Mucosa of descending colon (tissue), 3 donors: Measurements from ENCODE around the gene CAMK4. TPM values are rescaled to one million over a fixed set of nuclear protein-coding genes. Genes with fewer than 3 reads are reported as not detected.

Source experiments
- ATAC-seq: fragments of 200-7000 bp; cut with Tn5 transposase; one replicate; pipeline ENCODE4 v1.9.1; 2020; ENCODE audit warnings: mild to moderate bottlenecking, moderate library complexity
- DNase-seq, 3 donors: peaks; one replicate each; pipeline ENCODE4 v3.0.0-alpha.2; 2020
- H3K36me3 ChIP-seq: fragments of 200-600 bp; one replicate; pipeline ENCODE4 v1.8.0; 2021; ENCODE audit warnings: low read depth, mild to moderate bottlenecking
- H3K4me1 ChIP-seq: fragments of 200-600 bp; one replicate; pipeline ENCODE4 v1.8.0; 2021; ENCODE audit warnings: low read depth, mild to moderate bottlenecking
- H3K4me3 ChIP-seq: fragments of 200-600 bp; one replicate; pipeline ENCODE4 v1.8.0; 2021; ENCODE audit warnings: mild to moderate bottlenecking
- H3K9me3 ChIP-seq: fragments of 200-600 bp; one replicate; pipeline ENCODE4 v1.8.0; 2021; ENCODE audit warnings: mild to moderate bottlenecking
- intact Hi-C, 2 donors: fragments of 100-400 bp; cut with DNase I in 1 of 2; cut with micrococcal nuclease in 1 of 2; formaldehyde crosslinking; loops; one replicate each; pipeline versions ENCODE4 v1.11.0 to v1.11.1; 2022; cut with DNase I, micrococcal nuclease
- total RNA-seq, 3 donors: library from RNA; stranded (reverse); fragmentation: NEBNext Ultra II Directional in 2 of 3; extraction: Animal tissue kit (Norgen Biotek cat#: 25700) in 2 of 3; gene quantifications; one replicate each; pipeline versions ENCODE4 v1.2.1 to v1.2.4, GENCODE V29; 2021 to 2023
- TF ChIP-seq, protein P1 (sequence below): fragments of 200-600 bp; IDR thresholded peaks from one replicate; pipeline ENCODE4 v1.8.0; 2022; ENCODE audit warnings: antibody characterized with exemption, mild to moderate bottlenecking
- donor health status: DM: no; HTN: no; CAD: no; lungs with moderate emphysema.
- donor health status: DM: no; HTN: no; CAD: no.
- donor health status: DM: no; HTN: yes; CAD: no.

CAMK4 gene
- total RNA-seq, 3 donors from 2014 or later: 2.0 to 5.5 (median 4.0) TPM

DNA sequence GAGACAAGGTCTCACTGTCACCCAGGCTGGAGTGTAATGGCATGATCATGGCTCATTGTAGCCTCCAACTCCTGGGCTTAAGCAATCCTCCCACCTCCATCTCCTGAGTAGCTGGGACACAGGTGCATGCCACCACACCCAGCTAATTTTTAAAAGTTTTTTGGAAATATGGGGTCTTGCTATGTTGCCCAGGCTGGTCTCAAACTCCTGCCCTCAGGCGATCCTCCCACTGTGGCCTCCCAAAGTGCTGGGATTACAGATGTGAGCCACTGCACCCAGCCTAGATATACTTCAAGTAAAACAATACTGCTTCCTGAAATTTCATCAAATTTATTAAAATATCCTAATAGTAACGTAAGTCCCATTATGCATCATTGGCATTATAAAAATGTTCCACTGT, 254.7 kb downstream of the CAMK4 start:
- TF ChIP-seq, protein P1, sequence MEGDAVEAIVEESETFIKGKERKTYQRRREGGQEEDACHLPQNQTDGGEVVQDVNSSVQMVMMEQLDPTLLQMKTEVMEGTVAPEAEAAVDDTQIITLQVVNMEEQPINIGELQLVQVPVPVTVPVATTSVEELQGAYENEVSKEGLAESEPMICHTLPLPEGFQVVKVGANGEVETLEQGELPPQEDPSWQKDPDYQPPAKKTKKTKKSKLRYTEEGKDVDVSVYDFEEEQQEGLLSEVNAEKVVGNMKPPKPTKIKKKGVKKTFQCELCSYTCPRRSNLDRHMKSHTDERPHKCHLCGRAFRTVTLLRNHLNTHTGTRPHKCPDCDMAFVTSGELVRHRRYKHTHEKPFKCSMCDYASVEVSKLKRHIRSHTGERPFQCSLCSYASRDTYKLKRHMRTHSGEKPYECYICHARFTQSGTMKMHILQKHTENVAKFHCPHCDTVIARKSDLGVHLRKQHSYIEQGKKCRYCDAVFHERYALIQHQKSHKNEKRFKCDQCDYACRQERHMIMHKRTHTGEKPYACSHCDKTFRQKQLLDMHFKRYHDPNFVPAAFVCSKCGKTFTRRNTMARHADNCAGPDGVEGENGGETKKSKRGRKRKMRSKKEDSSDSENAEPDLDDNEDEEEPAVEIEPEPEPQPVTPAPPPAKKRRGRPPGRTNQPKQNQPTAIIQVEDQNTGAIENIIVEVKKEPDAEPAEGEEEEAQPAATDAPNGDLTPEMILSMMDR: no peak
- Histone ChIP-seq H3K36me3 (no peaks in the 10 kb centered on the region), H3K4me3 (no peak overlapping the region), H3K4me1 (no peaks in the 10 kb centered on the region), H3K9me3 (no peaks in the 10 kb centered on the region)
- ATAC-seq (no peak), DNase-seq (no peak)
- intact Hi-C loops: no loop called here

DNA sequence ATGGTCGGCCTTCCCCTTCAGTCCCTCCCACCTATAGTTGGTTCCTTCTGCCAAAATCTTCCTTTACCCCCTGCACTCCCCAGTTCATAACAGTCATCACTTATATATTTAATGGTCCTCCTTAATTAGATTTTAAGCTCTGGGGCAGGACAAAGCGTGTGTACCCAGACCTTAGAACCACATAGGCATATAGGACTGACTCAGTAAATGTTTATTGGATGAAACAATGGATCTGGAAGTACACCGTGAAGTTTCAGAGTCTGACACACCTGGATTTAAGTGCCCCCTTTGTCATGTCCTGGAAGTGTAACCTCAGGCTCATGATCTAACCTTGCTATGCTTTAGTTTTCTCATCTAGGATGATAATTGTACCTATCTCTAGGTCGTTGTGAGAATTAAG, 256.2 kb downstream of the CAMK4 start:
- ATAC-seq: no peak
- H3K4me3 ChIP-seq: no peak overlapping the region
- intact Hi-C loops: no loop called here

DNA sequence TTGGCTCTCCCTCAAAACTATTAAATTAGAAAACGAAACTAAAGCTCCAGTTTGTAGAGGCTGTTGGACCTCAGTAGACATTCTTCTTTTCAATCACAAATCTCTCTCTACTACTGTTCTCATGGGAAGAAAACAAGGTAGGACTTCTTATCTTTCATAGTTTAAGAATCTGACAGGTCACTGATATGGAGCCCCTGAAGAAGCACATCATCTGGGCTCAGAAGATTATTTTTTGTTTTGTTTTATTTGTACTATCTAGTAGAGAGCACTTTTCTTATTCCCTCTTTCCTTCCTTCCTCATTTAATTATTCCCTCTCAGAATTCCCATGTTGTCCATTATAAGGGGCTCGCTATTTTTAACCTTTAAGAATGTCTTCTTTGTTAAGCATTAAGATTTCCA, 261.9 kb downstream of the CAMK4 start:
- TF ChIP-seq, protein P1: no peak
- intact Hi-C loops: no loop called here
- H3K4me3 ChIP-seq: no peak overlapping the region
- no peak for ATAC-seq
- no peaks in the 10 kb centered on the region for H3K36me3 ChIP-seq
- DNase-seq: no peak
- H3K4me1 ChIP-seq: no peaks in the 10 kb centered on the region
- H3K9me3 ChIP-seq: no peaks in the 10 kb centered on the region

More for the DNA sequence above, 256.2 kb downstream of the CAMK4 start:
- no peaks in the 10 kb centered on the region for H3K4me1 ChIP-seq
- H3K9me3 ChIP-seq: no peaks in the 10 kb centered on the region
- H3K36me3 ChIP-seq: no peaks in the 10 kb centered on the region
- TF ChIP-seq, protein P1: no peak
- no peak for DNase-seq

DNA sequence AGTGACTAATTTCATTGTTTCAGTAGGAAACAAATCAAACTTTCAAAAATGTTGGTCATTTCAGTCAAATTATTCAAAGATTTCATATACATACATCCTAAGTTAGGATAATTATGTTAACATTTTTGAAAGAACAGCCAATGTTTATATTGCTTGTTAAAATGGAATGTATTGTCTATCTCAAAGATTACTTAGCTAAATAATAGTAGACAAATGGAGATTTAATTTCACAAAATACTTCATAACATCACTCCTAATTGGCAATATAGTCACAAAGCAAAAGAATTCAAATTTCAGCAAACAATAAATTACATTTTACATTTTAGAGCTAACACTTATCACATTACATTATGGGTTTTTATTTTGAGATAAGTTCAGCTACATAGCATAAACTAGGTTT, 262.7 kb downstream of the CAMK4 start:
- Histone ChIP-seq H3K4me1 (no peaks in the 10 kb centered on the region), H3K4me3 (no peak overlapping the region), H3K36me3 (no peaks in the 10 kb centered on the region), H3K9me3 (no peaks in the 10 kb centered on the region)
- ATAC-seq (no peak), DNase-seq (no peak)
- TF ChIP-seq, protein P1: no peak
- intact Hi-C loops: no loop called here

DNA sequence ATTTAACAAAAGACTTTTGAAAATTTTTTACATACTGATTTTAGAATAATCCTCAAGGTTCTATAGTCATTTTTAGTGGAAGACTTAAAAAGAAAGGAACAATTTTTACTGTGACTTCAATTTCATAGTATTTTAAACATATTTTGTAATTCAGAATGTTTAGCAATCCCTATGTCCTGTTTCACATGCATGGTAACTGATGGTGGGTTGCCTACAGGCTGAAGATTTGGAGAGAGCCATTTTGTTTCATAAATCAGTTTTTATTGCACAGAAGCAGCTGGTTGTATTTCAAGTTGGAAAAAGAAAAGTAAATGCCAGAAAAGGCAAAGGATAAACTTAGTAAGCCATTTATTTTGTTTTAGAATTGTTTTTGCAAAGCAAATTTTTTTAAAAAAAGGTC, 264.2 kb downstream of the CAMK4 start:
- intact Hi-C loops: no loop called here
- Histone ChIP-seq H3K4me3 (no peak overlapping the region), H3K36me3 (no peaks in the 10 kb centered on the region), H3K4me1 (no peaks in the 10 kb centered on the region), H3K9me3 (no peaks in the 10 kb centered on the region)
- DNase-seq (no peak), ATAC-seq (no peak)
- TF ChIP-seq, protein P1: no peak

DNA sequence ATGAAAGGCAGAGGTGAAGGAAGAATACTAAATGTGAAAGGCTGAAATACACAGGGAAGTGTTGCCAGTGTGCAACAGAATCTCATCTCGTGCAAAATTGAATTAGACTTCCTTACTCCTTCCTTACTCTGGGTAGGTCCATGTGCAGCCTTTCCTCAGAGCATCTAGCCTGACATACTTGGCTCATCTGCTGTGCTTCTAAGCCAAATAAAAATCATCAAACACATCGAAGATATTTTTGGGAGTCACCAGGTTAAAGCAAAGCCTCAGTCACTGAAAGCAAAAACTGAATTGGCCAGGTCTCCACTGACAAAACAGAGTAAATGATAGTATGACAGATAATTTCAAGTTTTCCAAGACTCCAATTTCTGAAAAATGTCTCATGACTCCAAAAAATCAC, 268.8 kb downstream of the CAMK4 start:
- Histone ChIP-seq H3K4me1 (no peaks in the 10 kb centered on the region), H3K36me3 (no peaks in the 10 kb centered on the region), H3K4me3 (no peak overlapping the region), H3K9me3 (no peaks in the 10 kb centered on the region)
- intact Hi-C loops: no loop called here
- TF ChIP-seq, protein P1: no peak
- ATAC-seq (no peak), DNase-seq (no peak)
